ENCODE data around the gene SIPA1L3. TPM values are rescaled to one million over a fixed set of nuclear protein-coding genes. Genes with fewer than 3 reads are reported as not detected.

Gene SIPA1L3
- total RNA-seq, 1 donor from 2014 or later = 26.9 TPM

- H3K4me3 ChIP-seq (ENCODE audit: insufficient read depth, low read depth, low read length) = no peak overlapping the region
- FAIRE-seq = no peak
- H3K4me2 ChIP-seq (ENCODE audit: low read length) = no peak overlapping the region
- H3K27ac Mint-ChIP-seq (ENCODE audit: unreplicated experiment) = no peak overlapping the region
- DNase-seq (ENCODE audit: low read depth) = no peak
- H3K36me3 ChIP-seq (ENCODE audit: insufficient read depth, low read length) = no peaks in the 10 kb centered on the region
- H3K9ac ChIP-seq (ENCODE audit: low read length) = no peak overlapping the region
- TF ChIP-seq, protein P1, sequence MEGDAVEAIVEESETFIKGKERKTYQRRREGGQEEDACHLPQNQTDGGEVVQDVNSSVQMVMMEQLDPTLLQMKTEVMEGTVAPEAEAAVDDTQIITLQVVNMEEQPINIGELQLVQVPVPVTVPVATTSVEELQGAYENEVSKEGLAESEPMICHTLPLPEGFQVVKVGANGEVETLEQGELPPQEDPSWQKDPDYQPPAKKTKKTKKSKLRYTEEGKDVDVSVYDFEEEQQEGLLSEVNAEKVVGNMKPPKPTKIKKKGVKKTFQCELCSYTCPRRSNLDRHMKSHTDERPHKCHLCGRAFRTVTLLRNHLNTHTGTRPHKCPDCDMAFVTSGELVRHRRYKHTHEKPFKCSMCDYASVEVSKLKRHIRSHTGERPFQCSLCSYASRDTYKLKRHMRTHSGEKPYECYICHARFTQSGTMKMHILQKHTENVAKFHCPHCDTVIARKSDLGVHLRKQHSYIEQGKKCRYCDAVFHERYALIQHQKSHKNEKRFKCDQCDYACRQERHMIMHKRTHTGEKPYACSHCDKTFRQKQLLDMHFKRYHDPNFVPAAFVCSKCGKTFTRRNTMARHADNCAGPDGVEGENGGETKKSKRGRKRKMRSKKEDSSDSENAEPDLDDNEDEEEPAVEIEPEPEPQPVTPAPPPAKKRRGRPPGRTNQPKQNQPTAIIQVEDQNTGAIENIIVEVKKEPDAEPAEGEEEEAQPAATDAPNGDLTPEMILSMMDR (IDR thresholded peaks at IDR 0.05; ENCODE audit: insufficient read depth, low read depth, low read length) = no peak
- no peak for TF ChIP-seq EZH2 (IDR thresholded peaks at IDR 0.05; ENCODE audit: insufficient read depth, low read length)
- H3K9me3 Mint-ChIP-seq (ENCODE audit: unreplicated experiment) = peaks cover 2% of the 10 kb centered on the region
- no peaks in the 10 kb centered on the region for H3K27me3 ChIP-seq (ENCODE audit: insufficient read depth, low read length)
- peaks cover 27% of the 10 kb centered on the region for H3K4me1 ChIP-seq (ENCODE audit: insufficient read depth, low read length)
- H2AFZ ChIP-seq (ENCODE audit: low read depth, low read length) = no peak overlapping the region
- H3K79me2 ChIP-seq (ENCODE audit: insufficient read depth, low read length) = peaks cover 79% of the 10 kb centered on the region
- H3K4me3 Mint-ChIP-seq (ENCODE audit: unreplicated experiment) = no peak overlapping the region
- no peak overlapping the region for H3K27ac ChIP-seq (ENCODE audit: low read depth, low read length)
- no peaks in the 10 kb centered on the region for H3K9me3 ChIP-seq (ENCODE audit: insufficient read depth, low read depth, low read length)
- H3K27me3 Mint-ChIP-seq (ENCODE audit: low read depth, unreplicated experiment) = no peaks in the 10 kb centered on the region
- H4K20me1 ChIP-seq (ENCODE audit: insufficient read depth, low read length) = peaks cover 58% of the 10 kb centered on the region
- H3K36me3 Mint-ChIP-seq (ENCODE audit: low read depth, unreplicated experiment) = no peaks in the 10 kb centered on the region
- H3K4me1 Mint-ChIP-seq (ENCODE audit: low read depth, unreplicated experiment) = peaks cover 21% of the 10 kb centered on the region
Measured at GRCh38 chr19:37928527-37929286, 21.7 kb downstream of the SIPA1L3 start.

DNA sequence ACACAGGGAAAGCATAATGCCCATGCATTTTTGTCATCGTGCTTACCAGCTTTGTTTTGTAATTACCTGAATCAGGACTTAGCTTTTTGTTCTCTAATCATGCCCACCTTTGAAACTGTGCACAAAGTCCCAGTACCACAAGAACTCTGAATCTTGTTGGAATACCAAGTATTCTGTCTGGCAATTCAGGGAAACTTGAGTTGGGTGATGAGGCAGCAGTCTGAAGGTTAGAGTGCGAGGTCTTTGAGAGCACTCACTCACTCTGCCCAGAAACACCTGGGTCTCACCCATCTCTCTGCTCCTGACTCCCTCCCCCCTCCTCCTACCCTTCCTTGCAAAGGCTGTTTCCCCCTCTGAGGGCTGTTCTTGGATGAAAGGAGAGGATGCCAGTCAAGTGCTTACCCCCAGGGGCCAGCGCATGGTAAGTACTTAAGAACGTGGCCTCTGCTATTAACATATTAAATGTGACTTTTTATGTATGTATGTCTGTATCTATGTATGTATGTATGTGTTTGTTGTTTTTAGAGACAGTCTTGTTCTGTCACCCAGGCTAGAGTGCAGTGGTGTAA is 22.4 kb downstream of the SIPA1L3 start:
- H2AFZ ChIP-seq (ENCODE audit: low read depth, low read length) = no peak overlapping the region
- H3K4me3 Mint-ChIP-seq (ENCODE audit: unreplicated experiment) = no peak overlapping the region
- no peak overlapping the region for H3K4me3 ChIP-seq (ENCODE audit: insufficient read depth, low read depth, low read length)
- FAIRE-seq = no peak
- no peak overlapping the region for H3K9ac ChIP-seq (ENCODE audit: low read length)
- H3K4me2 ChIP-seq (ENCODE audit: low read length) = no peak overlapping the region
- H3K27ac Mint-ChIP-seq (ENCODE audit: unreplicated experiment) = no peak overlapping the region
- peaks cover 28% of the 10 kb centered on the region for H3K4me1 Mint-ChIP-seq (ENCODE audit: low read depth, unreplicated experiment)
- no peak for TF ChIP-seq EZH2 (IDR thresholded peaks at IDR 0.05; ENCODE audit: insufficient read depth, low read length)
- TF ChIP-seq, protein P1 (IDR thresholded peaks at IDR 0.05; ENCODE audit: insufficient read depth, low read depth, low read length) = no peak
- peaks cover 79% of the 10 kb centered on the region for H3K79me2 ChIP-seq (ENCODE audit: insufficient read depth, low read length)
- H4K20me1 ChIP-seq (ENCODE audit: insufficient read depth, low read length) = peaks cover 64% of the 10 kb centered on the region
- no peaks in the 10 kb centered on the region for H3K36me3 ChIP-seq (ENCODE audit: insufficient read depth, low read length)
- peaks cover 2% of the 10 kb centered on the region for H3K9me3 Mint-ChIP-seq (ENCODE audit: unreplicated experiment)
- no peak for DNase-seq (ENCODE audit: low read depth)
- H3K27me3 Mint-ChIP-seq (ENCODE audit: low read depth, unreplicated experiment) = no peaks in the 10 kb centered on the region
- no peak overlapping the region for H3K27ac ChIP-seq (ENCODE audit: low read depth, low read length)
- no peaks in the 10 kb centered on the region for H3K9me3 ChIP-seq (ENCODE audit: insufficient read depth, low read depth, low read length)
- H3K4me1 ChIP-seq (ENCODE audit: insufficient read depth, low read length) = peaks cover 34% of the 10 kb centered on the region
- H3K27me3 ChIP-seq (ENCODE audit: insufficient read depth, low read length) = no peaks in the 10 kb centered on the region
- H3K36me3 Mint-ChIP-seq (ENCODE audit: low read depth, unreplicated experiment) = no peaks in the 10 kb centered on the region

- Histone ChIP-seq H3K79me2 (ENCODE audit: insufficient read depth, low read length) (peaks cover 80% of the 10 kb centered on the region), H3K27ac (ENCODE audit: low read depth, low read length) (no peak overlapping the region), H3K4me2 (ENCODE audit: low read length) (no peak overlapping the region), H3K9me3 (ENCODE audit: insufficient read depth, low read depth, low read length) (peaks cover 2% of the 10 kb centered on the region), H3K36me3 (ENCODE audit: insufficient read depth, low read length) (no peaks in the 10 kb centered on the region), H2AFZ (ENCODE audit: low read depth, low read length) (no peak overlapping the region), H4K20me1 (ENCODE audit: insufficient read depth, low read length) (peaks cover 65% of the 10 kb centered on the region), H3K4me1 (ENCODE audit: insufficient read depth, low read length) (peaks cover 35% of the 10 kb centered on the region), H3K9ac (ENCODE audit: low read length) (no peak overlapping the region), H3K4me3 (ENCODE audit: insufficient read depth, low read depth, low read length) (no peak overlapping the region), H3K27me3 (ENCODE audit: insufficient read depth, low read length) (no peaks in the 10 kb centered on the region)
- peak; percentile 42 for DNase-seq (ENCODE audit: low read depth)
- FAIRE-seq = no peak
- no peaks in the 10 kb centered on the region for H3K27me3 Mint-ChIP-seq (ENCODE audit: low read depth, unreplicated experiment)
- peaks cover 28% of the 10 kb centered on the region for H3K4me1 Mint-ChIP-seq (ENCODE audit: low read depth, unreplicated experiment)
- H3K27ac Mint-ChIP-seq (ENCODE audit: unreplicated experiment) = no peak overlapping the region
- TF ChIP-seq, protein P1 (IDR thresholded peaks at IDR 0.05; ENCODE audit: insufficient read depth, low read depth, low read length) = no peak
- TF ChIP-seq EZH2 (IDR thresholded peaks at IDR 0.05; ENCODE audit: insufficient read depth, low read length) = no peak
- H3K36me3 Mint-ChIP-seq (ENCODE audit: low read depth, unreplicated experiment) = peaks cover under 1% of the 10 kb centered on the region
- no peak overlapping the region for H3K4me3 Mint-ChIP-seq (ENCODE audit: unreplicated experiment)
- H3K9me3 Mint-ChIP-seq (ENCODE audit: unreplicated experiment) = peaks cover 5% of the 10 kb centered on the region
Measured at GRCh38 chr19:37930416-37930815, 23.4 kb downstream of the SIPA1L3 start.
